CD1c-positive myeloid dendritic cell (primary cell): ENCODE measurements around the gene SKI.

Experiments used
- DNase-seq: peaks from one replicate; pipeline ENCODE4 v3.0.0-alpha.2; 2016; ENCODE audit errors: extremely low spot score

Gene SKI

GRCh38 chr1:2209400-2210083 is 18.6 kb upstream of the SKI start:
- DNase-seq: no peak

DNA sequence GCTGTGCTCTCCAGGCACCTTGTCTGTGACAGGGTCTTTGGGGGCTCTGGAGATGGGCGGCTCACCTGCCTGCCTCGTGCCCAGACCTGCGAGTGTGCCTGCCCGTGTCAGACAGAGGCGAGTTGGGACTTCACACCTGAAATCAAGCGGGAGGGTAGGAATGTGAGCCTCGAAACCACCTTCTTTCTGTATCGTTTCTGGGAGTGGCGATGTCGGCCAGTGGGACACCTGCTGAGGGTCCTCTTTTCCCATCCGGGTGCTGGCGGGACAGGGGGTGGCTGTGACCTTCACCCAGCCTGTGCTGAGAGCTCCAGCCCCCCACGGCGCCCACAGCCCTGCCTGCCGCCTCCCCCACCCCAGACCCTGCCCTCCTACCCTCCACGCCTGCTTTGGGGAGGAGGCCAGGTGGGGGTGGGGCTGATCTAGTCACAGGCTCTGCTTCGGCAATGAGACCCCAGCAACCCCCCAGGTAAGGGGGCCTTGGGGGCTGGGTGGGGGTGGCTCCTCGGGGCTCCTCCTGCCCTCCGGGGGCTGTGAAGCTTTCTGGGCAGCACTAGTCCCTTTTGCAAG is 17.9 kb upstream of the SKI start:
- no peak for DNase-seq

DNA sequence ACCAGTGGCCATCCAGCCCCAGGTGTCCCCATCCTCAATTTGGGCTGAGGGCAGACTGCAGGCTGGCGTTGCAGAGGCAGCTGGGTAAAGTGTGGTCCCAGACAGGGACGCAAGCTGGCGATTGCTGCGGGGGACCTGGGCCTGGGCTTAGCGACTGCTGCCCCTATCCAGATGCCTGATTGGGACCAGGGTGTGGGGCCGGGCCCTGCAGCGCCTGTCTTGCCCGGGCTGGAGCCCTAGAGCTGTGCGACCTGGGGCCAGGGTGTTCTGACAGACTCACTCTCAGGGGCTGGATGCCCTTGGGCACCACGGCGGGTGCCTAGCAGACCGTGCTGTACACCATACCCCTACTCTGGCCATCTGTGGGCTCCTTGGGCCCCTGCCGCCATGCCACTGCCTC is 17.3 kb upstream of the SKI start:
- no peak for DNase-seq

GRCh38 chr1:2212274-2212531 is 15.9 kb upstream of the SKI start:
- no peak for DNase-seq

DNA sequence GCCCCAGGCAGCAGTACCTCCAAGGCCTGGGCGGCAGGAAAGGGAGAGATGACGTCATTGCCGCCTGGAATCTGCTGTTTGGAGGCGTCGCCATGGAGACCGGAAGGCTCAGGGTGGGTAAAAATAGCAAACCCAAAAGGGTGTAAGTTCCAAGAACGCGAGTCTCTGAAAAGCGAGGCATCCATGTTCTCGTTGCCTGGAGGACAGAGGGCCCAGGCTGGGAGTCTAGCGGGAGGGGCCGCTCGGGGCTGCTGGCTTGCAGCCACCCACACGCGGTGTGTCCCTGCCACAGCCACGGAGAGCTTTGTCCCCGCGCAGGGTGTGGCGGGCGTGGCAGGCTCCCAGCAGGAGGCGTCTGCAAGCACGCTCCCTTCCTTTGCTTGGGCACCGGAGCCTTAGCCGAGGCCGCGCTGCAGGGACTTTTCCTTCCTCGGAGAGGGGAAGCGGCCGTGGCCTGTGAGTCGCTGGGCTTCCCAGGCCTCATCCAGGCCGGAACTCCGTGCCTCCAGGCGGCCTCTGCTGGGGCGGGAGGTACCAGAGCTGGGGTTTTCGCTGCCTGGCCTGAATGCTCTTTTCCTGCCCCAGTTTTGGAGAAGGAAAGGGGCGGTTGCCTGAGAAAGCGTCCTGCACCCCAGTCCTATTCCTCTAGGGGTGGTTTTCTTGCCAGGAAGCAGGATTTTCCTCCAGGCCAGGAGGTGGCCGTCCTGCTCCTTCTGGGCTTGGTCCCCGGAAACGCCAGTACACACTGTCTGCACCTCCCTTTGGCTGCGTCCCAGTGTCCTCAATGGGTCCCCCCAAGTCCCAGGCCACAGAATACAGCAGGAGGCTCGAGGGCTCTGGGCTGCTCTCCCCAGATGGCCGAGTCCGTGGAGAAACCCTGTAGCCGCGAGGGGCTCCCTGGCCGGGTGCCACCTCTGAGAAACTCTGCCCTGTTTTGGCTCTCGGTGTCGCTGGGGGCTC is 15.3 kb upstream of the SKI start:
- peak; percentile 86 for DNase-seq

- peak; percentile 17 for DNase-seq
These were observed 14.3 kb upstream of the SKI start for GRCh38 chr1:2213576-2214505.

- no peak for DNase-seq
These were observed 13.4 kb upstream of the SKI start for GRCh38 chr1:2214541-2215241.

DNA sequence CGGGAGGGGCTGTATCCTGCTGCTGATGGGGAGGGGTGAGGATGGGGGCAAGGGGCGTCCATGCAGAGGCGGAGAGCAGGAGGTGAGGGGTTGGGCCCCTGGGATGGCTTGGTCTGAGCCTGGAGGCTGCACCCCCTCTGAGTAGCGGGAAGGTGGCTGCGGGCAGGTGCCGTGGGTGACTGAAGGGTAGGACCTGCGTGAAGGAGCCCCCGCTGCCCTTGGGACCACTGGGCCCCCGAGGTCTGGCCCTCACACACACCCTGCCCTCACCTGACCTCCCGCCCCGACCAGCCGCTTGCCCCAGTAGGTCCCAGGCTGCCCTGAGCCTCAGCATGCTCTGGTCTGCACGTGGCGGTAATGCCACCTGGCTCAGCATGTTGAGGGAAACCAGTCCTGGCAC is 12.8 kb upstream of the SKI start:
- no peak for DNase-seq

GRCh38 chr1:2215909-2216766 is 12.0 kb upstream of the SKI start:
- DNase-seq: no peak

DNA sequence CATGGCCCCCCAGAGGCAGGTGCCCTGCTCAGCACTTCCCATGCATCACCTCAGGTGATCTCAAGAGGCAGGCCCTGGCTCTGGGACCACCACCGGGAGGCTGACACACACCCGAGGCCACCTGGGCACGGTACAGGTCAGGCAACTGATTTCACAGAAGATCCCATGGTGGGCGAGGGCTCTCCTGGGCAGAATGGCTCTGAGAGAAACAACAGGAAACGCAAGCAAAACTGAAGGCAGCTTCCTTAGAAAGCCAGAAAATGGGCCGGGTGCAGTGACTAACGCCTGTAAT is 11.4 kb upstream of the SKI start:
- DNase-seq: no peak

- DNase-seq: no peak
These were observed 6.8 kb upstream of the SKI start for GRCh38 chr1:2221271-2221670.

DNA sequence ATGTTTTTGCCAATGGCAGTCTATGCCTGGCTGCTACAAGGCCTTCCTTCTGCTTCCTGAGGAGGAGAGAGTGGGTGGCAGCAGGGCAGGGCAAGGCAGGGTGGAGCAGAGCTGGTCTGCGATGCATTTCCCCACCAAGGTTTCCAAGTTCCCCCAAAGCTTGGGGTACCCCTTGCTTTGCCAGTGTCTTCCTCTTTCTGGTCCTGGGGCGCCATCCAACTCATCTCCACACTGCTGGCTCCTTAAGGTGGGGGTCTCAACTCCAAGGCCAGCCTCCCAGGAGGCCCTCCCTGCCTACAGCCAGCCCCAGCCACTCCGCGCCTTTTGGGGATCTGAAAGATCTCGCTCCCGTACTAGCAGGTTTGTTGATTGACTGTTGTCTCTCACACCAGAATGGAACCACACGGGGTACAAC is 3.9 kb upstream of the SKI start:
- DNase-seq: peak; percentile 70

- DNase-seq: no peak
These were observed 3.3 kb upstream of the SKI start for GRCh38 chr1:2224631-2225428.

DNA sequence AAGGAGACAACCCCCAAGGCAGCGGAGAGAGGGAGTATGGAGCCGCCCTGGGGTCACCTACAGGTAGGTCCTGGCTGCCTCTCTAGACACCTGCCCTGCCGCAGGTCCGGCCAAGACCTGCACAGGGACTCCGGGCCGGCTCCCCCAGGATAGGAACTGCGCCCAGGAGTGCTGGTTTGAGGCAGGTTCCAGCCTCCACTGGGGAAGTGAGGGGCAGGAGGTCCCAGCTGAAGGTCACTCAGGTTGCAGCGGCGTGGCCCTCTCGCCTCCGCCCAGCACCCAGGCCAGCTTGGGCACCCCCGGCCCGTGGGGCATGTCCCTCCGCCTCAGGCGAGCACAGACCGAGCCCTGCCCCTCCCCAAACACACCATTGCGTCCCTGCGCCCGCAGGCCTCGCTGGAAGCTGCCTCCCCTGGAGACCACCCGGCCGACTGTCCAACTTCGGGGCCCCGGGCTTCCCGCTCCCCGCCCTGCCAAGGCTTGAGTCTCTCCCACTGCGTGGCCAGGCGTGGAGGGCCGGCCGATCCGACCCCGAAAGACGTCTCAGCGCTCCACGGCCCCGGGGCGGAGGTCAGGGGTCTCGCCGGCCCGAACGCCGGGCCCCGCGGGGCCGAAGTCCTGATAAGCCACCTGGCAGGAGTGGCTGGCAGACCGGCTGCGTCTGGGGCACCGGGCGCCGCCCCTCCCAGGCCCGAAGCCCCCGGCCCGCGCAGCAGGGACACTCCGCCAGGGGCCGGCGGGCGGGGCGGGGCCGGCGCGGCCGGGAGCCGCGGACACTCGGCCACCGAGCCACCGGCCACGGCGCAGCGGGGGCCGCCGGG is 1.4 kb upstream of the SKI start:
- no peak for DNase-seq

- DNase-seq: peak; percentile 98
These were observed 568 bp upstream of the SKI start for GRCh38 chr1:2227346-2228156.

DNA sequence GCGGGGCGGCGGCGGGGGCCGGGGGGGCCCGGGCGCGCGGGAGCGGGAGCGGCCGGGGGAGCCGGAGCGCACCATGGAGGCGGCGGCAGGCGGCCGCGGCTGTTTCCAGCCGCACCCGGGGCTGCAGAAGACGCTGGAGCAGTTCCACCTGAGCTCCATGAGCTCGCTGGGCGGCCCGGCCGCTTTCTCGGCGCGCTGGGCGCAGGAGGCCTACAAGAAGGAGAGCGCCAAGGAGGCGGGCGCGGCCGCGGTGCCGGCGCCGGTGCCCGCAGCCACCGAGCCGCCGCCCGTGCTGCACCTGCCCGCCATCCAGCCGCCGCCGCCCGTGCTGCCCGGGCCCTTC is 546 bp downstream of the SKI start:
- DNase-seq: no peak

DNA sequence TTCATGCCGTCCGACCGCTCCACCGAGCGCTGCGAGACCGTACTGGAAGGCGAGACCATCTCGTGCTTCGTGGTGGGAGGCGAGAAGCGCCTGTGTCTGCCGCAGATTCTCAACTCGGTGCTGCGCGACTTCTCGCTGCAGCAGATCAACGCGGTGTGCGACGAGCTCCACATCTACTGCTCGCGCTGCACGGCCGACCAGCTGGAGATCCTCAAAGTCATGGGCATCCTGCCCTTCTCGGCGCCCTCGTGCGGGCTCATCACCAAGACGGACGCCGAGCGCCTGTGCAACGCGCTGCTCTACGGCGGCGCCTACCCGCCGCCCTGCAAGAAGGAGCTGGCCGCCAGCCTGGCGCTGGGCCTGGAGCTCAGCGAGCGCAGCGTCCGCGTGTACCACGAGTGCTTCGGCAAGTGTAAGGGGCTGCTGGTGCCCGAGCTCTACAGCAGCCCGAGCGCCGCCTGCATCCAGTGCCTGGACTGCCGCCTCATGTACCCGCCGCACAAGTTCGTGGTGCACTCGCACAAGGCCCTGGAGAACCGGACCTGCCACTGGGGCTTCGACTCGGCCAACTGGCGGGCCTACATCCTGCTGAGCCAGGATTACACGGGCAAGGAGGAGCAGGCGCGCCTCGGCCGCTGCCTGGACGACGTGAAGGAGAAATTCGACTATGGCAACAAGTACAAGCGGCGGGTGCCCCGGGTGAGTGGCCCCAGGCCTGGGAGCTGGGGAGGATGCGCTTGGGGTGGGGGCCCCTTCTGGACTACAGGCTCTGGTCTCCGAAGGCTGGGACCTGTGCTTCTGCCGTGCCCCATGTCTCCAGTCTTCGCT is 1.1 kb downstream of the SKI start:
- DNase-seq: peak; percentile 62
